Esophagus mucosa (tissue), 1 donor: ENCODE measurements around the gene SUPT20HL2. TPM values are rescaled to one million over a fixed set of nuclear protein-coding genes. Genes with fewer than 3 reads are reported as not detected.
"Not testable (repeated sequence)": the region's sequence is repeated elsewhere in the genome, so short reads cannot be mapped to it uniquely, and the experiment has no call there.

Source experiments
- ATAC-seq: fragments of 200-7000 bp; cut with Tn5 transposase; one replicate; pipeline ENCODE4 v1.9.1; 2020
- total RNA-seq: library from RNA; stranded (reverse); gene quantifications from one replicate; pipeline ENCODE4 v1.2.4, GENCODE V29; 2023
- donor health status: DM: yes; HTN: yes; CAD: no.

Gene SUPT20HL2
- not detected for total RNA-seq

DNA sequence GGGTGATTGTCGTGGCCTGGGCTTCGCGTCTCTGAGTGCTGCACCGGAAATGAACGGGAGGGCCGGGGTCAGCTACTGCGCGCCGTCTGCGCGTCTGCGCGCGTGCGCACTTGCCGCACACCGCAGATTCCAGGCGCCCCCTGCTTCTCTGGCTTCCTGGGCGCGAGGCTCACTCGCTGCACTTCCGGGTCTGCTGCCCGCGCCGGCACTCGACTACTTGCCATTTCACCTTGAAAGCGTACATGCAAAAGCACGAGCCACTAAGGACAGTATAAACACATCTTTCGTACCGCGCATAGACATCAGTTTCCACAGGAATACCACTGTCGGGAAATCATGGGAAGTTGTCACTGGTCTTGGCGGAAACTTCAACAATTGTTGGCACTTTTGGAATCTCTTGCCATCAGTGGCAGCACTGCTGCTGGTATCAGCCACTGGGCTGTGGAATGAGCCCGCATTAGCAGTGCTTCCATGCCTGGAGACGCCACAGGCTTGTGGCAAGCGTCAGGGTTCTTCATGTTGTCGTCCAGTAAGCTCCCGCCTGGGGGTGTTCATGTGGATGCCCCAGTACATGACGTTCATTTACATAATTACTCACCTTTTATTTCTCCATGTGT, at the start of gene SUPT20HL2:
Gene SUPT20HL2, minus strand, starts transcription at position 51 of the 617 bp plus-strand sequence. CDS start 754 bp downstream, outside the sequence.
- no peak for ATAC-seq

GRCh38 chrX:24362089-24362745, 48.3 kb upstream of the SUPT20HL2 start:
- not testable (repeated sequence) for ATAC-seq

- no peak for ATAC-seq
These were observed 46.4 kb upstream of the SUPT20HL2 start, which contains the start of gene SUPT20HL1 for GRCh38 chrX:24360272-24360671. Gene SUPT20HL1, plus strand, starts transcription at chrX:24360639. Its CDS starts 2,122 bp downstream, at chrX:24362761.

DNA sequence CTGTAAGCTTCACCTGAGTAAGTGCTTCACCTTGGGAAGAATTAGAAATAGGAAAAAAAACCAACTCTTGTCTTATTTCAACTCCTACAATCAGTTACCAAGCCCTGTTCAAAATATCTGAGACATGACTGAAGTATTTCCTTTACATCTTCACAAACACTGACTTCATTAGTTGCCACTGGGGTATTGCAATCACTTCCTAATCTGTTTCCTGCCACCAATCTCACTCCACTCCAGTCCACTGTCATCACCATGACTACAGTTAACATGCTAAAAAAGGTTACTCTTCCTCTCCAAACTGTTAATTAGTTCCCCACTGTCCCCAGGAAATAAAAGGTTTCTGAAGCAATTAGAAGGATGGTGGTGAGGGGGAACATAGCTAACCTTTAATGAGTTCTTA, 43.2 kb upstream of the SUPT20HL2 start:
- no peak for ATAC-seq

GRCh38 chrX:24355095-24355494, 41.2 kb upstream of the SUPT20HL2 start:
- no peak for ATAC-seq

GRCh38 chrX:24350217-24350616, 36.3 kb upstream of the SUPT20HL2 start:
- no peak for ATAC-seq

GRCh38 chrX:24347881-24348280, 34.0 kb upstream of the SUPT20HL2 start:
- no peak for ATAC-seq

- ATAC-seq, result no peak
These were observed 29.9 kb upstream of the SUPT20HL2 start for GRCh38 chrX:24343719-24344118.

GRCh38 chrX:24341795-24342194, 27.9 kb upstream of the SUPT20HL2 start:
- ATAC-seq, result no peak

GRCh38 chrX:24340501-24340900, 26.6 kb upstream of the SUPT20HL2 start:
- ATAC-seq, result no peak

- ATAC-seq, result no peak
These were observed 26.0 kb upstream of the SUPT20HL2 start for GRCh38 chrX:24339911-24340310.

GRCh38 chrX:24335871-24336270, 22.0 kb upstream of the SUPT20HL2 start:
- ATAC-seq, result no peak

- ATAC-seq, result peak; percentile 55
These were observed 20.6 kb upstream of the SUPT20HL2 start for GRCh38 chrX:24334461-24334860.

DNA sequence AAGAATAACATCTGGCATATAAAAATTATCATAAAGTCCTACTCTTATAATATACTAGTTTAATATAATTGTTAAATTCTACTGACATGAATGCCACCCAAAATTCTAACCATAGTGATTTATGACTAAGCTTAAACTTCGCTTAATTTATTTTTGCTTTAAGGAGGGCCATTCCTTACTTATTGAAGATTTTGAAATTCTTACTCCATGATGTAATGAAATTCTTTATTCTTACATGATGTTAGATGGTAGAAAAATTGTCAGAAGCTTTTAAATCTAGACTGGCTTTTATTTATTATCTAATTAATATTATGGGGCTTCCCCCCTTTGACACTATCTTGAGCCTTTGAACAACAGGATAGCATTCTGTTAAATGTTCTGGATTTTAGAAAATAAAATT, 19.5 kb upstream of the SUPT20HL2 start:
- ATAC-seq, result no peak

- ATAC-seq, result no peak
These were observed 19.0 kb upstream of the SUPT20HL2 start for GRCh38 chrX:24332878-24333277.

DNA sequence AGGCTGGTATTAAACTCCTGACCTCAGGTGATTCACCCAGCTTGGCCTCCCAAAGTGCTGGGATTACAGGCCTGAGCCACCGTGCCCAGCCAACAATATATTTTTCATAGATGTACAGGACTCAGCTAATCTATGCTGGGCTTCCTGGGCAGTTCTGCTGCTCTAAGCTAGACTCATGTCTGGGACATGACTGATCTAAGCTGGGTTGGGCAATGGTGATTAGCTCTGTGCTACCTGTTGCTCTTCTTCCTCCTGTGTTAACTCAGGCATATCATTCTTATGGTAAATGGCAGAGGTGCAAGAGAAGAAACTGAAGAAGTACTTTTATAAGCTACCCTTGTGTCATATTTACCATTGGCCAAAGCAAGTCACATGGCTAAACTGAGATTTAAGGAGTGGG, 11.4 kb upstream of the SUPT20HL2 start:
- ATAC-seq, result peak; percentile 93

- no peak for ATAC-seq
These were observed 8.0 kb upstream of the SUPT20HL2 start for GRCh38 chrX:24321741-24322395.

- ATAC-seq, result no peak
These were observed 3.7 kb upstream of the SUPT20HL2 start for GRCh38 chrX:24317567-24317966.

DNA sequence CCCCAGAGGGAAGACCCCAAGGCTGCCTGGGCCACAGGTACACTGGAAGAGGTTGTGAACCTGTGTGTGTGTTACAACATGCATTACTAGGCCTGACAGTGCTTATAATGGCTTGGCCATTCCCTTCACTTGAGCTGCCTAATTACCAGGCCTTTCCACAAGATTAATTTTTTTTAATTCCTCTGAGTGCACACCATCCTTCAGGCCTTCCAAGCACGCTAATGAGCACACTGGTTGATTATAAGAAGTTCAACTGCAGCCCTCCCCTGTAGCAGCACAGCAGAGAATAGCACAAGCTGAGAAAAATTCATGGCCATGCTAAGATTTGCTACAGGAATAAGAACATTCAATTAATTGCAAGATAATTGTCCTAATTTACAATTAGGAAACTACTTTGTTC, 2.2 kb upstream of the SUPT20HL2 start:
- no peak for ATAC-seq

DNA sequence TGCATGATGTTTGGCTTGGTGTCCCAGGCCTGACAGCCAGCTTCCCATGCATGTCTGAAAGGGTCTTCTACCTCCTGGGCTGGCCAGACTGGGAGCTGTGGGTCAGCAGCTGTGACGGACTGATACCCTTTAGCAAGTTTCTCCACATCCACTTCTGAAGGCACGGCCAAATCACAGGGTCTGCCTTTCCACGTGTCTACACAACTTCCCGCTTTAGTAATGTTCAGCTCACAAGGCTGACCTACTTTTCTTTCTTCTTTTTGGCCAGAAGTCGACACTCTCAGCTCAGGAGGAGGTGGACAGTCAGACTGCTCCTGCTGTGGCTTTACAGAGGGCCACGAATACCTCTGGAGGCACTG, 1.6 kb downstream of the SUPT20HL2 start:
- ATAC-seq, result not testable (repeated sequence)

- not testable (repeated sequence) for ATAC-seq
These were observed 2.2 kb downstream of the SUPT20HL2 start for GRCh38 chrX:24311507-24312248.

GRCh38 chrX:24310916-24311315, 3.0 kb downstream of the SUPT20HL2 start:
- ATAC-seq, result not testable (repeated sequence)
